ENCODE data around the gene SUSD6. TPM values are rescaled to one million over a fixed set of nuclear protein-coding genes. Genes with fewer than 3 reads are reported as not detected.

SUSD6 gene
- total RNA-seq, 2 donors from 2014 or later, result 24.6 to 25.1 TPM

GRCh38 chr14:69682621-69683263, 71.3 kb downstream of the SUSD6 start:
- Histone ChIP-seq H3K27ac (peak overlapping the region in 1 of 4 donors; percentile 46), H3K9me3 (no peaks in the 10 kb centered on the region), H3K4me1 (peaks cover 43% of the 10 kb centered on the region), H3K27me3 (no peaks in the 10 kb centered on the region), H3K4me3 (no peak overlapping the region), H3K36me3 (replicated peaks in 1 of 2; ENCODE audit: insufficient read depth in 1 of 2, low read depth in 2 of 2) (no peaks in the 10 kb centered on the region)
- TF ChIP-seq POLR2A (IDR thresholded peaks at IDR 0.05) (no peak), CTCF (IDR thresholded peaks at IDR 0.05) (no peak)
- 74 to 80% methylated on average over 1 of the region's 1 CpG for WGBS, 2 donors
- ATAC-seq (no peak), DNase-seq (no peak)
- intact Hi-C loops (cut with DNase I), result no loop called here

- Histone ChIP-seq H3K27me3 (no peaks in the 10 kb centered on the region), H3K4me1 (peaks cover 43% of the 10 kb centered on the region), H3K27ac (no peak overlapping the region), H3K4me3 (no peak overlapping the region), H3K36me3 (replicated peaks in 1 of 2; ENCODE audit: insufficient read depth in 1 of 2, low read depth in 2 of 2) (no peaks in the 10 kb centered on the region), H3K9me3 (no peaks in the 10 kb centered on the region)
- DNase-seq (no peak), ATAC-seq (no peak)
- WGBS, 2 donors, result 62 to 64% methylated on average over 2 to 3 of the region's 3 CpGs
- TF ChIP-seq POLR2A (IDR thresholded peaks at IDR 0.05) (no peak), CTCF (IDR thresholded peaks at IDR 0.05) (no peak)
- intact Hi-C loops (cut with DNase I), result no loop called here
These were observed 72.6 kb downstream of the SUSD6 start for GRCh38 chr14:69683971-69684370.

GRCh38 chr14:69684461-69685217, 73.2 kb downstream of the SUSD6 start:
- Histone ChIP-seq H3K9me3 (no peaks in the 10 kb centered on the region), H3K36me3 (replicated peaks in 1 of 2; ENCODE audit: insufficient read depth in 1 of 2, low read depth in 2 of 2) (no peaks in the 10 kb centered on the region), H3K4me1 (peaks cover 43% of the 10 kb centered on the region), H3K27ac (peak overlapping the region; percentile 11 to 35 (median 17)), H3K27me3 (no peaks in the 10 kb centered on the region), H3K4me3 (no peak overlapping the region)
- DNase-seq (peak in 2 of 4 donors; percentile 24 to 40), ATAC-seq (no peak)
- whole genome bisulfite sequencing, 2 donors, result 53 to 65% methylated on average over 6 of the region's 6 CpGs
- TF ChIP-seq CTCF (IDR thresholded peaks at IDR 0.05) (no peak), POLR2A (IDR thresholded peaks at IDR 0.05) (no peak)
- intact Hi-C loops (cut with DNase I), result no loop called here

GRCh38 chr14:69685218-69685616, 73.8 kb downstream of the SUSD6 start:
- 58 to 79% methylated on average over 3 of the region's 3 CpGs for WGBS, 2 donors
- Histone ChIP-seq H3K27ac (peak overlapping the region; percentile 11 to 50 (median 24)), H3K36me3 (replicated peaks in 1 of 2; ENCODE audit: insufficient read depth in 1 of 2, low read depth in 2 of 2) (no peaks in the 10 kb centered on the region), H3K9me3 (no peaks in the 10 kb centered on the region), H3K27me3 (no peaks in the 10 kb centered on the region), H3K4me1 (peaks cover 43% of the 10 kb centered on the region), H3K4me3 (no peak overlapping the region)
- DNase-seq (no peak), ATAC-seq (peak; percentile 10)
- intact Hi-C loops (cut with DNase I), result no loop called here
- TF ChIP-seq CTCF (IDR thresholded peaks at IDR 0.05), result no peak
- TF ChIP-seq POLR2A (IDR thresholded peaks at IDR 0.05), result no peak
